ENCODE data around the gene NMRK1. TPM values are rescaled to one million over a fixed set of nuclear protein-coding genes. Genes with fewer than 3 reads are reported as not detected.

Gene NMRK1
- total and polyA plus RNA-seq, 2 donors (not counting 3 experiments of a cell fraction or from before 2014, with no cell fraction given): 24.3 to 32.6 TPM

DNA sequence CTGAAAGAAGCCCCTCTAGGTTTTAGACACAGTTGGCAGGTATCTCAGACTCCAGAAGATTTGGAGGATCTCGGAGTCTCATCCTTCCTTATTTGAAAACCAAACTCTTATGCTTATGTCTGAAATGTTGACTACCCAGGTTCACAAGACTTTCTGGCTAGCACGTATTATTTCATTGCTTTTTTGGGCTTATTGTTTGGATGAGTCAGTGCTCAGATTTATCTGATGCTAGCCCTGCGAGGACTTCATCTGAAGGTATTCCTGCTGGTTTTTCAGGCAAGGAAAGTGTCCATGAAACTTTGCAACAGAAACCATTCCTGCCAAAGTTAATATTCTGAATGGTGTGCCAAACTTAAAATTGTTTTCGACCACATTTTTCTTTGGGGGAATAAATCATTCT, 8.8 kb upstream of the NMRK1 start:
- Histone ChIP-seq H3K4me2 (ENCODE audit: insufficient read depth, low read length) (no peak overlapping the region), H3K4me1 (ENCODE audit: control insufficient read depth, extremely low read depth, insufficient read depth, low read length) (no peaks in the 10 kb centered on the region), H3K9ac (replicated peaks; ENCODE audit: extremely low read depth, insufficient read depth, low read length) (no peak overlapping the region), H3K36me3 (ENCODE audit: control insufficient read depth in 2 of 2, extremely low read depth in 1 of 2, insufficient read depth in 2 of 2, low read length in 2 of 2) (peaks cover 0 to 2% of the 10 kb centered on the region in 2 experiments), H3K27me3 (ENCODE audit: control insufficient read depth in 2 of 2, insufficient read depth in 2 of 2, low read length in 2 of 2) (no peaks in the 10 kb centered on the region), H3K79me2 (ENCODE audit: control insufficient read depth, insufficient read depth, low read length) (peaks cover 86% of the 10 kb centered on the region), H3K9me1 (replicated peaks; ENCODE audit: control insufficient read depth, extremely low read depth, insufficient read depth, low read length) (no peaks in the 10 kb centered on the region), H2AFZ (ENCODE audit: low read depth, low read length) (no peak overlapping the region), H3K4me3 (replicated peaks in 1 of 3; ENCODE audit: insufficient read depth in 1 of 3, low read depth in 1 of 3, low read length in 3 of 3) (no peak overlapping the region), H4K20me1 (replicated peaks; ENCODE audit: control insufficient read depth, extremely low read depth, insufficient read depth, low read length) (no peaks in the 10 kb centered on the region), H3K27ac (ENCODE audit: insufficient read depth, low read depth, low read length) (no peak overlapping the region), H3K9me3 (replicated peaks; ENCODE audit: control insufficient read depth, insufficient read depth, low read length) (no peaks in the 10 kb centered on the region)
- intact Hi-C loops (cut with micrococcal nuclease) (no loop called here), dilution Hi-C loops (cut with MboI; ENCODE audit: extremely low pct_ligation_motif_present, low sequenced_read_pairs) (no loop called here)
- POLR2A ChIA-PET: no interaction called here
- no TSS peak for BruUV-seq (replicated peaks)
- no peak for TF ChIP-seq CTCF (IDR thresholded peaks at IDR 0.05; ENCODE audit: extremely low read depth in 1 of 2, insufficient read depth in 1 of 2, low read depth in 1 of 2, low read length in 2 of 2)
- no peak for DNase-seq (ENCODE audit: low read depth, low spot score)
- CTCF ChIA-PET: interaction anchor here (0.8 kb wide), 1 partner anchor 12 kb away, joined by 3 read pairs; no protein-coding TSS in a partner anchor
- FAIRE-seq: no peak

DNA sequence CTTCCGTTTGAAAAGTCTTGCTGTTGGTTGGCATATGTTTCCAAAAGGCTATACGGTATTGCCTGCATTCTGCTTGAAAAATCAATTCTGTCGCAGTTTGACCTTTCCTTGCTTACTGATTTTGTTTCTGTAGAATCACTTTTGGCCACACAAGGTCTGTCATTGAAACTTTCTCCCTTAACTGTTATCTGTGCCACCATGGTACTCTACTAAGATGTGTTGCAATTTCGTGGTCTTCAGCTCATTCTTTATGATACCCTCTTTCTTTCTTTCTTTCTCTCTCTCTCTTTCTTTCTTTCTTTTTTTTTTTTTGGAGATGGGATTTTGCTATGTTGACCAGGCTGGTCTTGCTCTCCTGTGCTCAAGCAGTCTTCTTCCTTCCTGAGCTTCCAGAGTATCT, 4.8 kb upstream of the NMRK1 start:
- H3K9me1 ChIP-seq (replicated peaks; ENCODE audit: control insufficient read depth, extremely low read depth, insufficient read depth, low read length): no peaks in the 10 kb centered on the region
- no peak overlapping the region for H3K27ac ChIP-seq (ENCODE audit: insufficient read depth, low read depth, low read length)
- DNase-seq (ENCODE audit: low read depth, low spot score) (no peak), FAIRE-seq (no peak)
- no peaks in the 10 kb centered on the region for H3K9me3 ChIP-seq (replicated peaks; ENCODE audit: control insufficient read depth, insufficient read depth, low read length)
- H3K4me2 ChIP-seq (ENCODE audit: insufficient read depth, low read length): no peak overlapping the region
- ChIA-PET POLR2A (no interaction called here), CTCF (interaction anchor here (1.2 to 2.2 kb wide), 8 partner anchors 11 to 93 kb away, joined by 3 to 10 read pairs (median 8); no protein-coding TSS in a partner anchor)
- H3K79me2 ChIP-seq (ENCODE audit: control insufficient read depth, insufficient read depth, low read length): peaks cover 84% of the 10 kb centered on the region
- BruUV-seq (replicated peaks): no TSS peak
- no peak for TF ChIP-seq EZH2 (IDR thresholded peaks at IDR 0.05; ENCODE audit: borderline replicate concordance, low read depth, low read length, severe bottlenecking)
- no peak overlapping the region for H3K4me3 ChIP-seq (replicated peaks in 1 of 3; ENCODE audit: insufficient read depth in 1 of 3, low read depth in 1 of 3, low read length in 3 of 3)
- H3K4me1 ChIP-seq (ENCODE audit: control insufficient read depth, extremely low read depth, insufficient read depth, low read length): peaks cover 19% of the 10 kb centered on the region
- no peaks in the 10 kb centered on the region for H3K27me3 ChIP-seq (ENCODE audit: control insufficient read depth in 2 of 2, insufficient read depth in 2 of 2, low read length in 2 of 2)
- intact Hi-C loops (cut with micrococcal nuclease) (no loop called here), dilution Hi-C loops (cut with MboI; ENCODE audit: extremely low pct_ligation_motif_present, low sequenced_read_pairs) (no loop called here)
- peaks cover 0 to under 1% of the 10 kb centered on the region in 2 experiments for H3K36me3 ChIP-seq (ENCODE audit: control insufficient read depth in 2 of 2, extremely low read depth in 1 of 2, insufficient read depth in 2 of 2, low read length in 2 of 2)
- H2AFZ ChIP-seq (ENCODE audit: low read depth, low read length): no peak overlapping the region
- no peak overlapping the region for H3K9ac ChIP-seq (replicated peaks; ENCODE audit: extremely low read depth, insufficient read depth, low read length)
- H4K20me1 ChIP-seq (replicated peaks; ENCODE audit: control insufficient read depth, extremely low read depth, insufficient read depth, low read length): peaks cover 2% of the 10 kb centered on the region

All from endothelial cell of umbilical vein (primary cell).